ENCODE data around the gene OR3A1. TPM values are rescaled to one million over a fixed set of nuclear protein-coding genes. Genes with fewer than 3 reads are reported as not detected.

The OR3A1 gene
- total RNA-seq, 1 experiment from 2014 or later, result not detected

Other genes with a start within 250 kb of the OR3A1 start
- not detected for gene OR1D5, start 234.8 kb downstream of the OR3A1 start, total RNA-seq (2021; ENCODE audit: unreplicated experiment)
- not detected for gene OR1D2, start 193.9 kb downstream of the OR3A1 start, total RNA-seq (2021; ENCODE audit: unreplicated experiment)
- gene OR1G1, start 170.8 kb downstream of the OR3A1 start, total RNA-seq (2021; ENCODE audit: unreplicated experiment), result not detected
- gene OR1A2, start 100.8 kb downstream of the OR3A1 start, total RNA-seq (2021; ENCODE audit: unreplicated experiment), result not detected
- gene OR1A1, start 90.7 kb downstream of the OR3A1 start, total RNA-seq (2021; ENCODE audit: unreplicated experiment), result not detected
- gene OR3A2, start 87.9 kb upstream of the OR3A1 start, total RNA-seq (2021; ENCODE audit: unreplicated experiment), result not detected
- gene OR1E1, start 100.0 kb upstream of the OR3A1 start, total RNA-seq (2021; ENCODE audit: unreplicated experiment), result not detected
- not detected for gene OR3A3, start 113.0 kb upstream of the OR3A1 start, total RNA-seq (2021; ENCODE audit: unreplicated experiment)
- not detected for gene OR1E2, start 135.5 kb upstream of the OR3A1 start, total RNA-seq (2021; ENCODE audit: unreplicated experiment)
- gene SPATA22, start 173.5 kb upstream of the OR3A1 start, total RNA-seq (2021; ENCODE audit: unreplicated experiment), result not detected
- not detected for gene ASPA, start 177.6 kb upstream of the OR3A1 start, total RNA-seq (2021; ENCODE audit: unreplicated experiment)

Data from HCT116 (cell line).